Activated T-cell treated with anti-CD3 and anti-CD28 coated beads for 48 hours (primary cell): Measurements from ENCODE around the gene PLXDC2.
"Not testable (repeated sequence)": the region's sequence is repeated elsewhere in the genome, so short reads cannot be mapped to it uniquely, and the experiment has no call there.

ENCODE experiments used
- DNase-seq: peaks from one replicate; pipeline ENCODE4 v3.0.0-alpha.2; 2020; ENCODE audit warnings: low read depth

PLXDC2 gene

GRCh38 chr10:20207653-20208052, 391.4 kb downstream of the PLXDC2 start:
- no peak for DNase-seq

GRCh38 chr10:20209098-20209497, 392.9 kb downstream of the PLXDC2 start:
- not testable (repeated sequence) for DNase-seq

DNA sequence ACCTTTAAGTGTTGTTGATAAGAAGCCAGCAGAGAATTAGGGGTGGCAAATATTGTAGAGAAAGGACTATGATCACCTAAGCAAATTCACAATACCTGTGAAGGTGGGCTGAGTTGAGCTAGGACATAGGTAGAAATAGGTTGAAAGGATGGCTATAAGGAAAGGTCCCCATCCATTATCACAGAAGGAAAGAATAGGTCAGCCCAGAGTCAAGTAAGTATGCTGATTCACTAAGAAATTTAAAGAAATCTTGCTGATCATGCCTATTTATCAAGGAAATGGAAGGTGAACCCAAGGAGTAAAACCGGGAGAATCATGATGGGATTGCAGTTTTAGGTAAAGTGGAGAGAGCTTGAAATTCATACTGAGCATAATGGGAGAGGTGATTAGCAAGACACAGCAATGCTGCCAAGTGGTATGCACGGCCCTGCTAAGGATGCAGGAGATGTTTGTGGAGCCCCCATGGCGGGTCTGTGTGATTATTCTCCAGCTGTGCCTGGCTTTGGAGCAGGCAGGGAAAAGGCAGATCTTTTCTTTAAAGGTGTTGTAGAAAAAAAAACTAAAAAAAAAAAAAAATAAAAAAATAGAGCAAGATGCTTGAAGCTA, 399.4 kb downstream of the PLXDC2 start:
- no peak for DNase-seq

GRCh38 chr10:20221356-20221755, 405.1 kb downstream of the PLXDC2 start:
- DNase-seq: no peak

- no peak for DNase-seq
These were observed 412.5 kb downstream of the PLXDC2 start for GRCh38 chr10:20228729-20229128.

DNA sequence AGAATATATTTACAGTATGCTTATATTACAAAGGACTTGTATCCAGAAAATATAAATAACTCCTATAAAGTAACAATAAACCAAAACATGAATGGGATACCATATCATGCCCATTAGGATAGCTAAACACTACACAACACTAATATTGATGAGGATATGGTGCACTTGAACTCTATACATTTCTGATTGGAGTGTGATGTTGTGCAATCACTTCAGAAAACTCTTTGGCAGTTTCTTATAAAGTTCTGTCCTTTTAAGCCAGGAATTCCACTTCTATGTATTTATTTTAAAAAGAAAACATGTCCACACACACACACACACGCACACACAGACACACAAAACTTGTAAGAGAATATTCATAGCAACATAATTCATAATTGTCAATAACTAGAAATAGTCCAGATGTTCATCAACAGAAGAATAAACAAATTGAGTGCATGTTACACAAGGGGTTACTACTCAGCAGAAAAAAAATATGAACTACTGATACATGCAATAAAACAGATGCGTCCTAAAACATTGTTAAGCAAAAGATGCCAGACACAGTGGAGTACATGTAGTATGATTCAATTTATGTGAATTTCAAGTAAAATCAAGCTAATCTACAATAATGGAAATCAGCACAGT, 416.0 kb downstream of the PLXDC2 start:
- no peak for DNase-seq

GRCh38 chr10:20233423-20233822, 417.2 kb downstream of the PLXDC2 start:
- DNase-seq: no peak

DNA sequence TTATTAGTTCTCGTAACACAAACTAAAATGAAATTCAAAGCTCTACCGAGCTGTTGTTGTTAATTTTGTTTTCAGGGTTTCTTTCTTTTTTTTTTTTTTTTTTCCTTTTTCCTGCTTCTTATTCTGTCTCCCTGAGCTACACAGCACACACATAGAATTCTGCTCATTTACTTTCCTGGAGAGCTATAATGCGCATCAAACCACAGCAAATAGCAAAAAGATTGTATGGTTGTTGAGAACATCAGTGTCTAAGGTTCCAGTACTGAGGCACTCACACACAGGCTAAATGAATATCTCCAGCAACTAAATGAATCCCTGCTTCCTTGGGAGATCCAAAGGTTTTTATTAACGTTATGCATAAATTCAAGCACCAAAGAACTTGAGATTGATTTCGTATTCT, 418.3 kb downstream of the PLXDC2 start:
- DNase-seq: no peak

DNA sequence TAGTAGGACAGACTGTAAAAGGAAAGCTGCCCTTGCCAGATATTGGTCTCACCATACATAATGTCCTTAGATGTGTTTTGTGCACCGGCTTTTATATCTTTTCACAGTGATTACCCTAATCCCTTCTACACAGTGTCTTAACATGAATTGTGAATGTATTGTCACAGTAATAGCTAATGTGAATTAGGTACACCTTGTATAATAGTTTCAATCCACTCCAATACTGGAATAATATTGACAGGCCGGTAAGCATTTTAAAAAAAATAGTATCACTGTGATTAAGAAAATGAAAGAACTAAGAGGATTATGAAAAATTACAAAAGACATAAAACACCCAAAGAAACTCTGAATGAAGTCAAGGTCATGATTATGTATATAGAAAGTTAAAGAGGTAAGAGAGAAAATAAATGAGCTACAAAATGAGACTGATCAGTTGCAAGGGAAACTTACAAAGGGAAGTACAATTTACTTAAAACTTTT, 420.9 kb downstream of the PLXDC2 start:
- no peak for DNase-seq

GRCh38 chr10:20237586-20237985, 421.4 kb downstream of the PLXDC2 start:
- DNase-seq: no peak

DNA sequence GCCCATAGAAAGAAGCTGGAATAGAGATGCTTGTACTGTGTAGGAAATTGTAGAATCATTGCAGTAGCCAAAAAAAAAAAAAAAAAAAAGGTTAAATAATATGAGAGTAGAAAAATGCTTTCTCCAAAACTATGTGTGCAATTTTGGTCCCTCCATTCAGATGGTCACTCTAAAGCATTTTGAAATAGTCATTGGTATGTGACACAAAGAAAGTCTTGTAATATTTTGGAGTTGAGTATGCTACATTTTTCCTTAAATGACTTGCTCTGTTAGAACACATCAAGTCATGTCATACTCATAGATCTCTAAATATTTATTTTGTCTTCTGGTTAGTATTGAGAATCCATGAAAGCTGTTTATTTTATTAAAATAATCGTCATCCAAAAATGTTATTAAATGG, 424.4 kb downstream of the PLXDC2 start:
- DNase-seq: no peak

- no peak for DNase-seq
These were observed 431.2 kb downstream of the PLXDC2 start for GRCh38 chr10:20247454-20247853.

- no peak for DNase-seq
These were observed 431.9 kb downstream of the PLXDC2 start for GRCh38 chr10:20247891-20248708.

- DNase-seq: no peak
These were observed 437.8 kb downstream of the PLXDC2 start for GRCh38 chr10:20254078-20254477.

GRCh38 chr10:20254497-20254896, 438.3 kb downstream of the PLXDC2 start:
- DNase-seq: no peak

GRCh38 chr10:20256969-20257368, 440.7 kb downstream of the PLXDC2 start:
- DNase-seq: no peak

DNA sequence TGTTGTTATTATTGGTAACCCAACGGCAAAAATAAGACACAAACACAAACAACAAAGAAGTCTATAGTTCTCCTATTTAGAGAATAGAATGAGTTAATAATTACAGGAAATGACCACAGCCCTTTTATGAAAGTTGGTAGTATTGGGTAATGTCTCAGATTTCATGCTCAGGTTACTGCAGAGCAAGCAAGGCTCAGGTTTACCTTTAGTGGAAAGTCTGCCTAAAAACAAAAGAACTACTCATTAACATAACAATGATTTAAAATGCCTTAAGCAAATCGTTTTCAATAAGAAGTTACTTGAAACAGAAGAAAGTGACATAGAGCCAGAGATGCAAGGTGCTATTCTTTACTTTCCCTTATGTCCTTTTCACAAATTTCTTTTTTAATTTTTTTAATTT, 441.2 kb downstream of the PLXDC2 start:
- no peak for DNase-seq

DNA sequence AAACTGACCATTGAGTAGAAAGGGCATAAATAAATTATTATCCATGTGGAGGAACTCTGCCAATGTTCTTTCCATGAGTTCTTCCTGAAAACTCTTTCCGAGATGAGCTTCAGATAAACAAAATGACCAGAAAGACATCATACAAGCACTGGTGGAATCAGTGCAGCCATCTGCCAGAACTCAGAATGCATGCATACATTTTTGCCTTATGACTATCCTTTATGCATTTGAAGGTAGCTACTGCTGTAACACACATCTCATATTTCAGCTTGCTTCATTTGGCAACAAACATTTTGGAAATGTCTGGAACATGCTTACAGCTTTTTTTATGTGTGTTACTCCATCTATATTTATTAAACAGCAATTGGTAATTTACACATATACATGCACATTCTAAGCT, 448.9 kb downstream of the PLXDC2 start:
- no peak for DNase-seq

- DNase-seq: no peak
These were observed 451.5 kb downstream of the PLXDC2 start for GRCh38 chr10:20267734-20268133.

- no peak for DNase-seq
These were observed 455.3 kb downstream of the PLXDC2 start for GRCh38 chr10:20271490-20271889.

DNA sequence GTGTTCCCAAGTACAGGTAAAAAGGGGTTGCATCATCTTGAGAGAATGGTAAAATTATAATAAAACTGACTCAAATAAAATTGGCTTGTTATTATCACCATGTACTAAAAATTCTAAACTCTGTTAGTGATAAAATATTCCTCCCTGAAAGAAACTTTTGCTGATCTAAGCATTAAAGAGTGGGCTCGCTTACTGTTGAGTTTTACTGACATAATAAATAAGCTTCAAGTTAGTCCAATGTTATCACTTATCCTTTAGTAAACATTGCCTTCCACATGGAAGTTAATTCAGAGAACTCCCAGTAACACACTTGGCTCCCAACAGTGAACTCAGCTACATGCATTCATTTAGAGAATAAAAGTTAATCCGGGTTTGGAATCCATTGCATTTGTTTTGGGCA, 456.4 kb downstream of the PLXDC2 start:
- DNase-seq: no peak

GRCh38 chr10:20274571-20274970, 458.3 kb downstream of the PLXDC2 start:
- no peak for DNase-seq
